SU-DHL-6 (cell line): ENCODE measurements around the gene SLC36A1.

Source experiments
- H2AFZ ChIP-seq: fragments of 200-600 bp; sonication (generic); 2 replicates; pipeline ENCODE4 v1.6.1; 2014; ENCODE audit warnings: low read depth, mild to moderate bottlenecking, moderate library complexity, mixed read lengths, antibody characterized with exemption, low read length; ENCODE audit not compliant: severe bottlenecking
- H3F3A ChIP-seq: fragments of 200-600 bp; shearing (Covaris generic); 2 replicates; pipeline ENCODE4 v1.6.0; 2016; ENCODE audit warnings: antibody characterized with exemption, mild to moderate bottlenecking; ENCODE audit not compliant: insufficient read depth
- H3K27ac ChIP-seq: fragments of 200-600 bp; sonication (generic); 2 replicates; pipeline ENCODE4 v1.5.1; 2016; ENCODE audit warnings: low read depth, mild to moderate bottlenecking, low read length, moderate library complexity, mixed read lengths
- H3K27me3 ChIP-seq: fragments of 200-600 bp; sonication (generic), shearing (Covaris generic); 2 replicates; pipeline ENCODE4 v1.6.0; 2014; ENCODE audit warnings: mild to moderate bottlenecking, low read length
- H3K36me3 ChIP-seq: fragments of 200-600 bp; sonication (generic); 2 replicates; pipeline ENCODE4 v1.6.1; 2014; ENCODE audit warnings: mild to moderate bottlenecking, low read length, mixed read lengths
- H3K4me2 ChIP-seq: fragments of 300-600, 200-600 bp; shearing (Covaris generic), sonication (generic); 2 replicates; pipeline ENCODE4 v1.6.0; 2014; ENCODE audit warnings: low read length, low read depth, mild to moderate bottlenecking; ENCODE audit not compliant: poor library complexity, severe bottlenecking
- H3K4me3 ChIP-seq: fragments of 200-600 bp; sonication (generic); 2 replicates; pipeline ENCODE4 v1.5.1; 2014; ENCODE audit warnings: antibody characterized with exemption, low read length, mild to moderate bottlenecking, mixed read lengths; ENCODE audit not compliant: insufficient read depth, poor library complexity, severe bottlenecking
- H3K79me2 ChIP-seq: fragments of 200-600 bp; sonication (generic); 2 replicates; pipeline ENCODE4 v1.6.1; 2014; ENCODE audit warnings: mild to moderate bottlenecking, low read length, moderate library complexity; ENCODE audit not compliant: insufficient read depth
- H3K9ac ChIP-seq: fragments of 200-600 bp; sonication (generic); 2 replicates; pipeline ENCODE4 v1.7.0; 2014; ENCODE audit warnings: mild to moderate bottlenecking, low read length
- H3K9me2 ChIP-seq: fragments of 200-600 bp; sonication (generic); replicated peaks from 2 replicates; pipeline ENCODE4 v1.6.1; 2014; ENCODE audit warnings: low read length; ENCODE audit not compliant: insufficient read depth
- H3K9me3 ChIP-seq: fragments of 200-600 bp; sonication (generic); 2 replicates; pipeline ENCODE4 v1.6.1; 2014; ENCODE audit warnings: low read length, mixed read lengths; ENCODE audit not compliant: insufficient read depth
- H4K20me1 ChIP-seq: fragments of 200-600 bp; sonication (generic); 2 replicates; pipeline ENCODE4 v1.6.1; 2014; ENCODE audit warnings: low read depth, mild to moderate bottlenecking, antibody characterized with exemption, low read length, moderate library complexity, mixed read lengths
- CTCF ChIP-seq: fragments of 200-600 bp; sonication (generic); IDR thresholded peaks from one replicate; pipeline ENCODE4 v1.5.1; 2017; ENCODE audit warnings: antibody characterized with exemption, mild to moderate bottlenecking, low read length, moderate library complexity; ENCODE audit not compliant: insufficient read depth, poor library complexity, severe bottlenecking
- EZH2phosphoT487 ChIP-seq: fragments of 200-600 bp; sonication (generic), shearing (Covaris generic); conservative IDR thresholded peaks from 2 replicates; pipeline ENCODE4 v1.6.1; 2018; ENCODE audit warnings: mild to moderate bottlenecking, antibody characterized with exemption, low read length, moderate library complexity, mixed read lengths

Gene SLC36A1

GRCh38 chr5:151459680-151460324, 12.4 kb downstream of the SLC36A1 start:
- Histone ChIP-seq H3K9me3 (no peaks in the 10 kb centered on the region), H3K36me3 (no peaks in the 10 kb centered on the region), H3K27ac (no peak overlapping the region), H3K27me3 (no peaks in the 10 kb centered on the region), H3K9ac (no peak overlapping the region), H3K4me3 (no peak overlapping the region), H3F3A (no peaks in the 10 kb centered on the region), H3K4me2 (no peak overlapping the region), H2AFZ (no peak overlapping the region), H3K9me2 (no peaks in the 10 kb centered on the region), H4K20me1 (no peaks in the 10 kb centered on the region), H3K79me2 (no peaks in the 10 kb centered on the region)
- TF ChIP-seq CTCF = no peak
- TF ChIP-seq EZH2phosphoT487 = no peak

GRCh38 chr5:151461312-151461711, 13.9 kb downstream of the SLC36A1 start:
- no peaks in the 10 kb centered on the region for H3K79me2 ChIP-seq
- H3K9ac ChIP-seq = no peak overlapping the region
- H3K27me3 ChIP-seq = no peaks in the 10 kb centered on the region
- no peaks in the 10 kb centered on the region for H3K9me3 ChIP-seq
- no peak overlapping the region for H3K4me3 ChIP-seq
- no peaks in the 10 kb centered on the region for H3K9me2 ChIP-seq
- H3K27ac ChIP-seq = no peak overlapping the region
- no peaks in the 10 kb centered on the region for H3F3A ChIP-seq
- H2AFZ ChIP-seq = no peak overlapping the region
- H3K4me2 ChIP-seq = no peak overlapping the region
- no peaks in the 10 kb centered on the region for H4K20me1 ChIP-seq
- no peaks in the 10 kb centered on the region for H3K36me3 ChIP-seq
- TF ChIP-seq CTCF (no peak), EZH2phosphoT487 (no peak)

GRCh38 chr5:151463137-151464029, 16.0 kb downstream of the SLC36A1 start:
- Histone ChIP-seq H3K9ac (no peak overlapping the region), H3K9me2 (no peaks in the 10 kb centered on the region), H3K27me3 (no peaks in the 10 kb centered on the region), H3K36me3 (no peaks in the 10 kb centered on the region), H2AFZ (no peak overlapping the region), H3K9me3 (no peaks in the 10 kb centered on the region), H3K79me2 (no peaks in the 10 kb centered on the region), H3K4me3 (no peak overlapping the region), H4K20me1 (no peaks in the 10 kb centered on the region), H3F3A (no peaks in the 10 kb centered on the region), H3K4me2 (no peak overlapping the region), H3K27ac (no peak overlapping the region)
- peak; percentile 31 for TF ChIP-seq CTCF
- TF ChIP-seq EZH2phosphoT487 = no peak
